ENCODE results near the gene ATF7IP2.
"Not testable (repeated sequence)": the region's sequence is repeated elsewhere in the genome, so short reads cannot be mapped to it uniquely, and the experiment has no call there.

Gene ATF7IP2

GRCh38 chr16:10383626-10384025, 2.2 kb upstream of the ATF7IP2 start:
- H3K27ac ChIP-seq (ENCODE audit: low read depth, low read length) = no peak overlapping the region
- no peak overlapping the region for H3K4me3 ChIP-seq (ENCODE audit: low read depth in 1 of 2, low read length in 2 of 2)
- H3K27me3 ChIP-seq (ENCODE audit: control insufficient read depth in 1 of 2, insufficient read depth in 2 of 2, low read length in 2 of 2) = no peaks in the 10 kb centered on the region
- no peak overlapping the region for H3K9ac ChIP-seq (ENCODE audit: low read length)
- H3K4me1 ChIP-seq (ENCODE audit: insufficient read depth, low read length) = peaks cover 11% of the 10 kb centered on the region
- no peaks in the 10 kb centered on the region for H3K36me3 ChIP-seq (ENCODE audit: insufficient read depth, low read length)
- no peaks in the 10 kb centered on the region for H3K9me3 ChIP-seq (ENCODE audit: low read length)

- Histone ChIP-seq H3K4me1 (ENCODE audit: insufficient read depth, low read length) (peaks cover 11% of the 10 kb centered on the region), H3K27ac (ENCODE audit: low read depth, low read length) (no peak overlapping the region), H3K27me3 (ENCODE audit: control insufficient read depth in 1 of 2, insufficient read depth in 2 of 2, low read length in 2 of 2) (no peaks in the 10 kb centered on the region), H3K36me3 (ENCODE audit: insufficient read depth, low read length) (no peaks in the 10 kb centered on the region), H3K4me3 (ENCODE audit: low read depth in 1 of 2, low read length in 2 of 2) (peak overlapping the region; percentile 82 to 83), H3K9ac (ENCODE audit: low read length) (peak overlapping the region; percentile 68), H3K9me3 (ENCODE audit: low read length) (no peaks in the 10 kb centered on the region)
Observed at GRCh38 chr16:10386517-10387100, 748 bp downstream of the ATF7IP2 start.

- peak overlapping the region in 1 of 2 donors; percentile 82 for H3K4me3 ChIP-seq (ENCODE audit: low read depth in 1 of 2, low read length in 2 of 2)
- no peak overlapping the region for H3K9ac ChIP-seq (ENCODE audit: low read length)
- no peaks in the 10 kb centered on the region for H3K27me3 ChIP-seq (ENCODE audit: control insufficient read depth in 1 of 2, insufficient read depth in 2 of 2, low read length in 2 of 2)
- H3K36me3 ChIP-seq (ENCODE audit: insufficient read depth, low read length) = no peaks in the 10 kb centered on the region
- H3K4me1 ChIP-seq (ENCODE audit: insufficient read depth, low read length) = peaks cover 11% of the 10 kb centered on the region
- no peak overlapping the region for H3K27ac ChIP-seq (ENCODE audit: low read depth, low read length)
- no peaks in the 10 kb centered on the region for H3K9me3 ChIP-seq (ENCODE audit: low read length)
Observed at GRCh38 chr16:10387188-10387617, 1.3 kb downstream of the ATF7IP2 start.

GRCh38 chr16:10388988-10389387, 3.1 kb downstream of the ATF7IP2 start:
- Histone ChIP-seq H3K27ac (ENCODE audit: low read depth, low read length) (no peak overlapping the region), H3K27me3 (ENCODE audit: control insufficient read depth in 1 of 2, insufficient read depth in 2 of 2, low read length in 2 of 2) (no peaks in the 10 kb centered on the region), H3K4me3 (ENCODE audit: low read depth in 1 of 2, low read length in 2 of 2) (no peak overlapping the region), H3K9me3 (ENCODE audit: low read length) (no peaks in the 10 kb centered on the region), H3K9ac (ENCODE audit: low read length) (no peak overlapping the region), H3K4me1 (ENCODE audit: insufficient read depth, low read length) (peaks cover 11% of the 10 kb centered on the region), H3K36me3 (ENCODE audit: insufficient read depth, low read length) (no peaks in the 10 kb centered on the region)

GRCh38 chr16:10390330-10390729, 4.5 kb downstream of the ATF7IP2 start:
- H3K27me3 ChIP-seq (ENCODE audit: control insufficient read depth in 1 of 2, insufficient read depth in 2 of 2, low read length in 2 of 2) = no peaks in the 10 kb centered on the region
- H3K4me3 ChIP-seq (ENCODE audit: low read depth in 1 of 2, low read length in 2 of 2) = no peak overlapping the region
- H3K9ac ChIP-seq (ENCODE audit: low read length) = no peak overlapping the region
- peaks cover 11% of the 10 kb centered on the region for H3K4me1 ChIP-seq (ENCODE audit: insufficient read depth, low read length)
- H3K27ac ChIP-seq (ENCODE audit: low read depth, low read length) = no peak overlapping the region
- H3K36me3 ChIP-seq (ENCODE audit: insufficient read depth, low read length) = no peaks in the 10 kb centered on the region
- H3K9me3 ChIP-seq (ENCODE audit: low read length) = no peaks in the 10 kb centered on the region

GRCh38 chr16:10390867-10391266, 5.0 kb downstream of the ATF7IP2 start:
- no peaks in the 10 kb centered on the region for H3K9me3 ChIP-seq (ENCODE audit: low read length)
- no peaks in the 10 kb centered on the region for H3K27me3 ChIP-seq (ENCODE audit: control insufficient read depth in 1 of 2, insufficient read depth in 2 of 2, low read length in 2 of 2)
- no peak overlapping the region for H3K27ac ChIP-seq (ENCODE audit: low read depth, low read length)
- no peak overlapping the region for H3K9ac ChIP-seq (ENCODE audit: low read length)
- H3K36me3 ChIP-seq (ENCODE audit: insufficient read depth, low read length) = no peaks in the 10 kb centered on the region
- peaks cover 11% of the 10 kb centered on the region for H3K4me1 ChIP-seq (ENCODE audit: insufficient read depth, low read length)
- H3K4me3 ChIP-seq (ENCODE audit: low read depth in 1 of 2, low read length in 2 of 2) = no peak overlapping the region

GRCh38 chr16:10391339-10391738, 5.5 kb downstream of the ATF7IP2 start:
- Histone ChIP-seq H3K27me3 (ENCODE audit: control insufficient read depth in 1 of 2, insufficient read depth in 2 of 2, low read length in 2 of 2) (no peaks in the 10 kb centered on the region), H3K4me3 (ENCODE audit: low read depth in 1 of 2, low read length in 2 of 2) (no peak overlapping the region), H3K36me3 (ENCODE audit: insufficient read depth, low read length) (no peaks in the 10 kb centered on the region), H3K4me1 (ENCODE audit: insufficient read depth, low read length) (peaks cover 11% of the 10 kb centered on the region), H3K27ac (ENCODE audit: low read depth, low read length) (no peak overlapping the region), H3K9me3 (ENCODE audit: low read length) (no peaks in the 10 kb centered on the region), H3K9ac (ENCODE audit: low read length) (no peak overlapping the region)

GRCh38 chr16:10402975-10403374, 17.1 kb downstream of the ATF7IP2 start:
- Histone ChIP-seq H3K27me3 (ENCODE audit: control insufficient read depth in 1 of 2, insufficient read depth in 2 of 2, low read length in 2 of 2) (no peaks in the 10 kb centered on the region), H3K27ac (ENCODE audit: low read depth, low read length) (no peak overlapping the region), H3K9ac (ENCODE audit: low read length) (no peak overlapping the region), H3K36me3 (ENCODE audit: insufficient read depth, low read length) (peaks cover 4% of the 10 kb centered on the region), H3K4me3 (ENCODE audit: low read depth in 1 of 2, low read length in 2 of 2) (no peak overlapping the region), H3K9me3 (ENCODE audit: low read length) (no peaks in the 10 kb centered on the region), H3K4me1 (ENCODE audit: insufficient read depth, low read length) (no peaks in the 10 kb centered on the region)

GRCh38 chr16:10405386-10405939, 19.6 kb downstream of the ATF7IP2 start:
- Histone ChIP-seq H3K36me3 (ENCODE audit: insufficient read depth, low read length) (peaks cover 4% of the 10 kb centered on the region), H3K9me3 (ENCODE audit: low read length) (peaks cover 7% of the 10 kb centered on the region), H3K27me3 (ENCODE audit: control insufficient read depth in 1 of 2, insufficient read depth in 2 of 2, low read length in 2 of 2) (no peaks in the 10 kb centered on the region), H3K27ac (ENCODE audit: low read depth, low read length) (no peak overlapping the region), H3K9ac (ENCODE audit: low read length) (no peak overlapping the region), H3K4me1 (ENCODE audit: insufficient read depth, low read length) (no peaks in the 10 kb centered on the region), H3K4me3 (ENCODE audit: low read depth in 1 of 2, low read length in 2 of 2) (no peak overlapping the region)

GRCh38 chr16:10408824-10409381, 23.0 kb downstream of the ATF7IP2 start:
- no peaks in the 10 kb centered on the region for H3K27me3 ChIP-seq (ENCODE audit: control insufficient read depth in 1 of 2, insufficient read depth in 2 of 2, low read length in 2 of 2)
- peaks cover 7% of the 10 kb centered on the region for H3K9me3 ChIP-seq (ENCODE audit: low read length)
- peaks cover 4% of the 10 kb centered on the region for H3K36me3 ChIP-seq (ENCODE audit: insufficient read depth, low read length)
- no peak overlapping the region for H3K4me3 ChIP-seq (ENCODE audit: low read depth in 1 of 2, low read length in 2 of 2)
- H3K4me1 ChIP-seq (ENCODE audit: insufficient read depth, low read length) = no peaks in the 10 kb centered on the region
- no peak overlapping the region for H3K27ac ChIP-seq (ENCODE audit: low read depth, low read length)
- no peak overlapping the region for H3K9ac ChIP-seq (ENCODE audit: low read length)

GRCh38 chr16:10409713-10410112, 23.9 kb downstream of the ATF7IP2 start:
- H3K4me3 ChIP-seq (ENCODE audit: low read depth in 1 of 2, low read length in 2 of 2); H3K27me3 ChIP-seq (ENCODE audit: control insufficient read depth in 1 of 2, insufficient read depth in 2 of 2, low read length in 2 of 2); H3K27ac ChIP-seq (ENCODE audit: low read depth, low read length); H3K9me3 ChIP-seq (ENCODE audit: low read length); H3K9ac ChIP-seq (ENCODE audit: low read length); H3K4me1 ChIP-seq (ENCODE audit: insufficient read depth, low read length); H3K36me3 ChIP-seq (ENCODE audit: insufficient read depth, low read length): not testable (repeated sequence)

- H3K4me3 ChIP-seq (ENCODE audit: low read depth in 1 of 2, low read length in 2 of 2) = no peak overlapping the region
- no peaks in the 10 kb centered on the region for H3K27me3 ChIP-seq (ENCODE audit: control insufficient read depth in 1 of 2, insufficient read depth in 2 of 2, low read length in 2 of 2)
- no peak overlapping the region for H3K27ac ChIP-seq (ENCODE audit: low read depth, low read length)
- H3K4me1 ChIP-seq (ENCODE audit: insufficient read depth, low read length) = no peaks in the 10 kb centered on the region
- H3K9me3 ChIP-seq (ENCODE audit: low read length) = peaks cover 7% of the 10 kb centered on the region
- peaks cover 2% of the 10 kb centered on the region for H3K36me3 ChIP-seq (ENCODE audit: insufficient read depth, low read length)
- no peak overlapping the region for H3K9ac ChIP-seq (ENCODE audit: low read length)
Observed at GRCh38 chr16:10410469-10410868, 24.6 kb downstream of the ATF7IP2 start.
